Measurements from ENCODE around the gene NUDT16L1.

NUDT16L1 gene

GRCh38 chr16:4693296-4693955 is at the start of gene NUDT16L1:
NUDT16L1 (plus strand) TSS chr16:4693562; CDS start chr16:4693727, 165 bp downstream.
- DNase-seq (ENCODE audit: low spot score) = peak; percentile 96

- DNase-seq (ENCODE audit: low spot score) = no peak
These were observed 46.4 kb upstream of the NUDT16L1 start for GRCh38 chr16:4646773-4647643.

- no peak for DNase-seq (ENCODE audit: low spot score)
These were observed 45.8 kb upstream of the NUDT16L1 start for GRCh38 chr16:4647644-4647980.

GRCh38 chr16:4648917-4649316 is 44.4 kb upstream of the NUDT16L1 start:
- no peak for DNase-seq (ENCODE audit: low spot score)

- DNase-seq (ENCODE audit: low spot score) = no peak
These were observed 43.5 kb upstream of the NUDT16L1 start for GRCh38 chr16:4649744-4650442.

GRCh38 chr16:4650443-4651074 is 42.8 kb upstream of the NUDT16L1 start:
- DNase-seq (ENCODE audit: low spot score) = peak; percentile 69

- DNase-seq (ENCODE audit: low spot score) = no peak
These were observed 41.5 kb upstream of the NUDT16L1 start for GRCh38 chr16:4651827-4652226.

- DNase-seq (ENCODE audit: low spot score) = no peak
These were observed 40.8 kb upstream of the NUDT16L1 start for GRCh38 chr16:4652561-4652960.

- no peak for DNase-seq (ENCODE audit: low spot score)
These were observed 39.1 kb upstream of the NUDT16L1 start for GRCh38 chr16:4654011-4654963.

GRCh38 chr16:4654964-4655590 is 38.3 kb upstream of the NUDT16L1 start:
- DNase-seq (ENCODE audit: low spot score) = no peak

GRCh38 chr16:4655801-4656200 is 37.6 kb upstream of the NUDT16L1 start:
- DNase-seq (ENCODE audit: low spot score) = no peak

- DNase-seq (ENCODE audit: low spot score) = no peak
These were observed 37.1 kb upstream of the NUDT16L1 start for GRCh38 chr16:4656221-4656620.

- DNase-seq (ENCODE audit: low spot score) = no peak
These were observed 36.4 kb upstream of the NUDT16L1 start for GRCh38 chr16:4656695-4657686.

- no peak for DNase-seq (ENCODE audit: low spot score)
These were observed 33.7 kb upstream of the NUDT16L1 start for GRCh38 chr16:4659363-4660353.

- peak; percentile 79 for DNase-seq (ENCODE audit: low spot score)
These were observed 32.8 kb upstream of the NUDT16L1 start for GRCh38 chr16:4660454-4661007.

- DNase-seq (ENCODE audit: low spot score) = no peak
These were observed 31.7 kb upstream of the NUDT16L1 start for GRCh38 chr16:4661661-4662060.

- DNase-seq (ENCODE audit: low spot score) = no peak
These were observed 29.9 kb upstream of the NUDT16L1 start for GRCh38 chr16:4663465-4663776.

All from CD4-positive, alpha-beta T cell treated with Interleukin-15 for 4 hours (primary cell).